ENCODE data around the gene DKK1.

DKK1 gene

DNA sequence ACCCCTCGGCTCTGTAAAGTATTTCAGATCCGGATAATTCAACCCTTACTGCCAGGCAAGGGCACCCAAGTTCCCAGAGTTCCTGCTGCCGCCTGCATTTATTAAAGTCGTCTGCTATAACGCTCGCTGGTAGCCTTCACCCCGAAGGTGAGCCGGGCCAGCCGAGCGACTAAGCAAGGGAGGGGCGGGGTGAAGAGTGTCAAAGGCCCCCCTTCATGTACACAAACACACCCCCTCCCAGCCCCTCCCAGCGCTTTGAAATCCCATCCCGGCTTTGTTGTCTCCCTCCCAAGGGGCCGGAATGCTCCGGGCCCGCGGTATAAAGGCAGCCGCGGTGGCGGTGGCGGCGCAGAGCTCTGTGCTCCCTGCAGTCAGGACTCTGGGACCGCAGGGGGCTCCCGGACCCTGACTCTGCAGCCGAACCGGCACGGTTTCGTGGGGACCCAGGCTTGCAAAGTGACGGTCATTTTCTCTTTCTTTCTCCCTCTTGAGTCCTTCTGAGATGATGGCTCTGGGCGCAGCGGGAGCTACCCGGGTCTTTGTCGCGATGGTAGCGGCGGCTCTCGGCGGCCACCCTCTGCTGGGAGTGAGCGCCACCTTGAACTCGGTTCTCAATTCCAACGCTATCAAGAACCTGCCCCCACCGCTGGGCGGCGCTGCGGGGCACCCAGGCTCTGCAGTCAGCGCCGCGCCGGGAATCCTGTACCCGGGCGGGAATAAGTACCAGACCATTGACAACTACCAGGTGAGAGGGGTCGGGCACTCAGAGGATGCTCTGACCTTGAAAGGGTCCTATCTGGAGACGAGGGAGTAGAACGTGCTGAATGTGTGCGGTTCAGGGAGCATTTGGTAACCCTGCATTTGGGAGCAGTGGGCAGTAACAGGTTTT, at the start of gene DKK1:
Gene DKK1 (plus strand): TSS at position 349 of the 889 bp plus-strand sequence. CDS start 154 bp downstream, at position 503.
- DNase-seq = no peak

- DNase-seq = no peak
These were observed 48.8 kb upstream of the DKK1 start for GRCh38 chr10:52265131-52265926.

DNA sequence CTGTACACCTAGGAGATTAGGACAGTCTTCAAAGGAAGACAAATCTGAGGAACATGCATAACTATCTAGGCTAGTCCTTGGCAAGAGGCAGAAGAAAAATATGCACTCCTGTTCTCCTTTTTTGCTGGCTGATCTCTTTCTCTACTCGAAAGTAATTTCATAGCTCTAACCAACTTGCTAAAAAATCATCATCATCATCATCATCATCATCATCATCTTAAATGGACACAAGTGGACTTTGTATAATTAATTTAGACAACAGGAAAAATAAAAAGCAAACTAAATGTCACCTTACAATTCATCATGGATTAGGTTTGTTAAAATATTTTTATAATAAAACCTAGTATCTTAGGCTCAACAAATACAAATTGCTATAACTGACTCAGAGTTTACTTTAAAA, 47.2 kb upstream of the DKK1 start:
- no peak for DNase-seq

GRCh38 chr10:52268790-52269189, 45.3 kb upstream of the DKK1 start:
- no peak for DNase-seq

DNA sequence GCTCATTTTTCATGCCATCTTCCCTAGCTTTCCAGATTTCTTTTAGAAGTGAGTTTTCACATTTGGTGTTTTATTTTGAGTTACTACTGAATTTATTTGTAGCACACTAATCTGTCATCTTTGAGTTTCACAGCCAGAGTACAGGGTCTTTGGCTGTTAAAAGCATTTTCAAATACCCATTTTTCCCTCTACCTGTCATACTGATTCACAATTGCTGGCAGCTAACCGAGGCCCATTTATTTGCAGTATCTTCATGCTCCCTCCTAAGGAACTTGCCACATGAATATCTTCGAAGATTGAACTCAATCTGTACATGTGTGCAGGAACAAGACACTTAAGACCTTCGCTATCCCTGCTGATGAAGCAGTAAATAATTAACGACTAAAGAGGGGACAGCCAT, 44.8 kb upstream of the DKK1 start:
- DNase-seq = no peak

GRCh38 chr10:52276163-52276562, 37.9 kb upstream of the DKK1 start:
- DNase-seq = no peak

GRCh38 chr10:52276986-52277385, 37.1 kb upstream of the DKK1 start:
- DNase-seq = no peak

GRCh38 chr10:52279546-52279945, 34.5 kb upstream of the DKK1 start:
- no peak for DNase-seq

- DNase-seq = no peak
These were observed 34.0 kb upstream of the DKK1 start for GRCh38 chr10:52280051-52280450.

DNA sequence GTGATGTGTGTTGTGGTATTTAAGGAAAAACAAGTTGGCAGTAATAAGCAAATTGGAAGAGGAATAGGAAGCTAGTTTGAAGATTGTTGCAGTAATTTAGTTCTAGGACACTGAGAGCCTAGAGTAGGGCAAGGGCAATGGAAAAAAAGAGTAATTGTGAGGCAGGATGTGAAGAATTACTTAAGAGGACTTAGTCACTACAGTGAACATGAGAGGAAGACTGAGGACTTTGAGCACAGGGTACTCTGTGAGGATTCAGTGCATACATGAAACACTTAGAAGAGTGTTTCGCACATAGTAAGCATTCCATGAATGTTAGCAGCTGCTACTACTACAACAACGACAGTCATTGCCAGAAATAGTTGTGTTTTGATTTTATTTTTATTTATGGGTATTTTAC, 30.9 kb upstream of the DKK1 start:
- no peak for DNase-seq

DNA sequence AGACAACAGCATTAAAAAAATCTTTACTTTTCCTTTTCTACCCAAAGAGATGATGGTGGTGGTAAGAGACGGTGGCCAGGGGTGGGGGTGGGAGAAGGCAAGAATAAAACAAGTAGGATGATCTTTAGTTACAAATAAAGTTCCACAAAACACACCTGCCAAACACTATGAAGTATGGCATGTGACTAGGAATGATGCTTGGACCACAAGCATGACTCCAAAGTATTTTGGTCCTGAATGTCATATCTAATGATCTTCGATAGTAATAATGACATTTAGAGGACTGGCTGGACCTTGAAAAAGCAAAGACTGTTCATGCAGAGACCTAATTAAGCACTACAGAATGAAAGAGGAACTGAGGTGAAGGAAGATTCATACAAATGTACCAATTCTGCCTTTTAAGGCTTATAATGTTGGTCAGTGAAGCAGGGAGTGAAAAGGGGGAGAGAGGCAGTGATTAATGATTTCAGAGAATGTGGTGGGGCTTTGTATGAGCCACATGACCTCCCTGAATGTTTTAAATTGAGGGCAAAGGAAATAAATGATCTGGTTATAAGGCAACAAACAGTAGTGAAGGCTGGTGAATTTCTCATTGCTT, 29.6 kb upstream of the DKK1 start:
- DNase-seq = no peak

DNA sequence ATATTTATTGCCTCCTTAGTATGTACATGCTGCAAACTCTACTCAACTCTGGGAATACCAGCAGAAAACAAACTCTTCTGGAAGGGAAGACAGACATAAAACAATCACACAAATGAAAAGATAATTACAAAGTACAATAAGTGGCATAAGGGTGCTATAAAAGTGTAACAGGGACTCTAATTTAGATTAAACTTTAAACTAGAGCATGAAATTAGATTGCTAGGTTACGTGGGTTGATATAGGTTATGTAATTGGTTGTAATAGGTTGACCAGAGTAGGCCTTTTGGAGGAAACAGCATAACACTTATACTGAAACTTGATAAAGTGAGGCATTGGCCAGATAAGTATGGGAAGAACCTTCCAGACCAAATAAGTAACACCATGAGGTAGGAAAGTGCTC, 26.2 kb upstream of the DKK1 start:
- DNase-seq = no peak

DNA sequence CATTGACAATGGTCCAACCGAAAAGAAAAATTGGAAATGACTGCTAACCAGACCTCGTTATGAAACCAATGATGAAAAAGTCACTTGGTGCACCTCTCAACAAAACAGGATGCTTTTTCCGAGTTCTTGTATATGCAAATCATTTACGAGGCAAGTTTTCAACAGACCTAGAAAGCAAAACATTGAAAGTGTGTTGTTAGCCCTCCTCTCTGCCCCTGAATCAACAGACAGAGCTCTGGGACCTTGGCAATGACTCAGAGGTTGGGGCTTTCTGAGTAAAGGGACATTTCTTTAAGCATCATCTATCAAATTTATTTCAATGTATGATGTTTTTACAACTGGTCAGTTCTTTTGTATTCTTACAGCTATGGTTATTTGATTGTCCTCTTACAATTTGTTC, 16.3 kb upstream of the DKK1 start:
- no peak for DNase-seq

DNA sequence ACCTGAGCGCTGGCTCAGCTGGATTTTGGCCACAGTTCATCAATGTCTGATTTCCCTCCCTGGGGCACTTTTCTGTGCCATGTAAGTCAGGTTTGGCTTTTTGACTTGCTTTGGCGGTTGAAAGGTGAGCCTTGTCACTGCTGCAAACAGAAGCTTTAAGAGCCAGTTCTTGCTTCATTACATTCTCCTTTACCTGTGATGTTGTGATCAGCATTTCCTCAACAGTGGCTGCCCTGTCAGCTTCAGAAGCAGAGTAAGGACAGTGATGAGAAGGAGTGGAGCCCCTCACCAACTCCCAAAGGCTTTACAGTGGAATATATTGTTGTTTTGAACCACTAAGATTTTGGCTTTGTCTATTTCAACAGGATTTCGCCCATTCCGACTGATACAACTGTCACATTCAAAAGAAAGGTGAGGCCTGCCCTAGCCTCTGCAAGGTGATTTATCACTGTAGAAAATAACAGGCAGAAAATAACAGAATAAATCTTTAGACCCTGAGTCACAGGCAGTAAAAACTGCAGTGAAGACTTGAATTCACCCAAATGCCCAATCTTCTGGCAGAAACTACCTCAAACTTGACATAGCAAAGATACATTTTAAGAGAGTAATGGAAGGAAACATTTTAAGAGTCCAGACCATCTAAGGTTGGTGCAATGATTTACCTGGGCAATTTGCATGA, 13.3 kb upstream of the DKK1 start:
- no peak for DNase-seq

DNA sequence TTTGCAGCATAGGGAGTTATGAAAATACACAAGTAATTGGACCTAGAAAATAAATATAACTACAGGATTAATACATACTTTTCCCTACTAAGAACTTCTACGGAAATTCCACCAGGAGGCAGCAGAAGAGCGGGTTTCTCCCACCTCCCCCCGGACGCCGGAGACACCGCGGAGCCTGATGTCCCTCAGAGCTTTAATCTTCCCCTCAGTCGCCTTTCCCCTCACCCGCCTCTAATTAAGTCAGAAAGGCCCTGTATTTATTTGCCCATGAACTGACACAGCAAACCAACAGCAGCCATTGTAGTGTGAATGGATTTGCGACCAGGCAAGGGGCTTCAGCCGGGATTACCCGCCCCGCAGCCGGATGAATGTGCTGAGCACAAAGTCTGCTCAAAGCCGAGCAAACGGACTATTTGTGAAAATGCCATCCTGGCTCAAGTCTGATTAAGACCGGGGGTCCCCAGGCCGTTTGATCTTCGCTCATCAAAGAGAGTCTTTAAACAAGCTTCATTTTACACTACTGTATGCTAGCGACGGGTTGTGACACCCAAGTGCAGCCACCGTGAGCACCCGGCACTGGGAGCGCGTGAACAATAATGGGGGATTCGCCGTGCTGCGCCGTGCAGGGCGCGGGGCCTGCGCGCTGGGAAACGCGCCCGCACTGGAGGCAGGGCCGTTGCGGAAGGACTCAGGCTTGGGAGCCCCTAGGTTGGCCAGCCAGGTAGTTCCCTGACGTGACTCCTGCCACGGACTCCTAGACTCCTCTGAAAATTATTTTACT, 5.6 kb upstream of the DKK1 start:
- no peak for DNase-seq

GRCh38 chr10:52312942-52313255, 1.2 kb upstream of the DKK1 start:
- no peak for DNase-seq

GRCh38 chr10:52313256-52313932, 687 bp upstream of the DKK1 start:
- DNase-seq = no peak

DNA sequence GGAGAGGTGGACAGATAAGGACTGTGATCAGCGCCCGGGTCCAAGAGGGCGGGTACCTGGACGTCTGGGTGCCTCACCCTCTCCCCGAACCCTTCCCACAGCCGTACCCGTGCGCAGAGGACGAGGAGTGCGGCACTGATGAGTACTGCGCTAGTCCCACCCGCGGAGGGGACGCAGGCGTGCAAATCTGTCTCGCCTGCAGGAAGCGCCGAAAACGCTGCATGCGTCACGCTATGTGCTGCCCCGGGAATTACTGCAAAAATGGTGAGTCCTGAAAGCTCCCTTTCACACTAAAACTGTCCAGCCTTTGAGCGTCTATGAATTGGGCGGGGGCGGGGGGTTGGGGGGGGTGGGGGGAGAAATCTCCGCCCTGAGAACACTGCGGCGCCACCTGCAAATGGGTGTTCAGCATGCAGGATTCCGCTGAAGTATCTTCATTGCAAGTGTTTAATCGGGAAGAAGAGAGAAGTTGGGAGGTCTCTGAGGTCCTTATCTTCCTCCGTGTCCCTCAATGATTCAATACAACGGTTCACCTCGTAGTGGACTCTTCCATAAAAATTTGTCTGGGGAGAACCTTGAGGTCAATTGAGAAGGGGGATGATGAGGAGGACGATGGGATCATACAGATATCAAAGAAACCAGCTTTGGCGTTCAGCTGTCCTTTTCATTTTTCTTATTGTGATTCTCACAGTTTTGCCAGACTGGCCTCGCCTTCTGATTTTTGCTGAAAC, 906 bp downstream of the DKK1 start:
- no peak for DNase-seq

DNA sequence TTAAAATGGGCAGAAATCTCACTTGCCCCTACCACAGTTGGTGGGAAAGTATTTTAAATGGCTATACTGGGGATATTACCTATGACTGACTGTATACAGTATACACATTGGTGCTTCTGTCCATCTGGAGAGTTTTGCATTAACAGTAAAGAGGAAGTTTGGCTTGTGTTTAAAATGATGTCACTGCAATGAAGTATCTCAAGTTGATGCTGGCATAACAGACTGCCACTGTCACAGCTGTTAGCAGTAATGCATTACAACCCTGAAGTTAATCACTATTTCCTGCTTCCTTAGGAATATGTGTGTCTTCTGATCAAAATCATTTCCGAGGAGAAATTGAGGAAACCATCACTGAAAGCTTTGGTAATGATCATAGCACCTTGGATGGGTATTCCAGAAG, 1.9 kb downstream of the DKK1 start:
- no peak for DNase-seq

GRCh38 chr10:52316500-52316899, 2.4 kb downstream of the DKK1 start:
- DNase-seq = no peak

DNA sequence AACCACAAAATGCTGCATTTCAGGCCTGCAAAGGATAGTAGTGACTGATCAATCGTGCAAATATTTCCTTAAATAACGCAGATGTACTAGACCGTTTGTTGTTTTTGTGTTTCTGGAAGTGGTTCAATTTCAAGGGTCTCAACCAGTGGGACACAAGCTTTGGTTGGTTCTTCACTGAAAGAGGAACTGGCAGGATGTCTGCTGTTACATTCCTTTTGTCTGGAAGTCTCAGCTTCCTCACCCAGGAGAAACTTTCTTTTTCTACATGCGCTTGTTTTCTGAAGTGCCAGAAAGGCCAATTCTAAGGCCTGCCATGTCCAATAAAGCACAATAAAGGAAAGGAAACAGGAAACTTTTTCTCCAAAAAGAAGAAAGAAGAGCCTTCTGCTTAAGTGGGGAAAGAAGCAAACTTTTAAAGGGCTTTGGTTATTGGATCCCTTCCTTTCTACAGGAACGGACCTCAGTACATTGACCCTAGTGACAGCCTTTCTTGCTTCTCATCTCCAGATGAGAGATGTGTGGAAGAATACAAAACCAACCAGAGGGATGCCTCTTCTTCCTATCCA, 4.1 kb downstream of the DKK1 start:
- DNase-seq = no peak

Measured in DMS79 (cell line).